ENCODE measurements around the gene BPIFB3.
"Not testable (repeated sequence)": the region's sequence is repeated elsewhere in the genome, so short reads cannot be mapped to it uniquely, and the experiment has no call there.

BPIFB3 gene

DNA sequence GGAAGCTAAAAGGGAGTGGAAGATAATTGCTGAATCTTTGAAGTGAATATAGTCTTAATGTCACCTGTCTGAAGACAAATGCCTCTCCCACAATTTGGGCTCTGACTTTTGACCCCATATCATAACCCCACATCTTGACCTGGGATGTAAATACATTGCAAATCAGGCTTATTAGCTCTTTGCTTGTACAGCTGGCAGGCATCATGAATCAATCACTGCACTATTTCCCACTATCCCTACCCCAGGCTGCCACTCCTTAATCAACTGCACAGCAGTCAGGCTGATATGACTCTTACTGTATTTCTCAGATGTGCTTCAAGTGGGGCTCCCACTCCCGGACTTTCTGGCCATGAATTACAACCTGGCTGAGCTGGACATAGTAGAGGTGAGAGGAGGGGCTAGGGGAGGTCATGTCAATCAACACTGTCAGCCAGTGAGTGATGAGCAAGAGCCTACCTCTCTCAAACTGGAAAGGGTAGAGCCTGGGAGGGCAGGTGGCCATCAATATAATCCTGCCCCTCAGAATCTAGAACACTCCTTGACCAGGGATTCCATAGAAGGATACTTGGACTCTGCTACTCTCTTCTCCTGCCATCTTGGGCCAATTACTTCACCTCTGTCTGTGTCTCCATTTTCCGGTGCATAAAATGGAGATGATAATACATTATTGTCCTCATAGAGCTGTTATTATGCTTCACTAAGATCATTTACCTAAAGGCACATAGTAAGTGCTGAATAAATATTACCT is 10.5 kb upstream of the BPIFB3 start:
- DNase-seq (ENCODE audit: low read depth in 2 of 2), result no peak
- TF ChIP-seq, protein P1, sequence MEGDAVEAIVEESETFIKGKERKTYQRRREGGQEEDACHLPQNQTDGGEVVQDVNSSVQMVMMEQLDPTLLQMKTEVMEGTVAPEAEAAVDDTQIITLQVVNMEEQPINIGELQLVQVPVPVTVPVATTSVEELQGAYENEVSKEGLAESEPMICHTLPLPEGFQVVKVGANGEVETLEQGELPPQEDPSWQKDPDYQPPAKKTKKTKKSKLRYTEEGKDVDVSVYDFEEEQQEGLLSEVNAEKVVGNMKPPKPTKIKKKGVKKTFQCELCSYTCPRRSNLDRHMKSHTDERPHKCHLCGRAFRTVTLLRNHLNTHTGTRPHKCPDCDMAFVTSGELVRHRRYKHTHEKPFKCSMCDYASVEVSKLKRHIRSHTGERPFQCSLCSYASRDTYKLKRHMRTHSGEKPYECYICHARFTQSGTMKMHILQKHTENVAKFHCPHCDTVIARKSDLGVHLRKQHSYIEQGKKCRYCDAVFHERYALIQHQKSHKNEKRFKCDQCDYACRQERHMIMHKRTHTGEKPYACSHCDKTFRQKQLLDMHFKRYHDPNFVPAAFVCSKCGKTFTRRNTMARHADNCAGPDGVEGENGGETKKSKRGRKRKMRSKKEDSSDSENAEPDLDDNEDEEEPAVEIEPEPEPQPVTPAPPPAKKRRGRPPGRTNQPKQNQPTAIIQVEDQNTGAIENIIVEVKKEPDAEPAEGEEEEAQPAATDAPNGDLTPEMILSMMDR (IDR thresholded peaks at IDR 0.05; ENCODE audit: low read depth, low read length), result no peak
- no peak overlapping the region for H3K4me3 ChIP-seq (replicated peaks in 1 of 2; ENCODE audit: low read depth in 2 of 2, low read length in 2 of 2)

DNA sequence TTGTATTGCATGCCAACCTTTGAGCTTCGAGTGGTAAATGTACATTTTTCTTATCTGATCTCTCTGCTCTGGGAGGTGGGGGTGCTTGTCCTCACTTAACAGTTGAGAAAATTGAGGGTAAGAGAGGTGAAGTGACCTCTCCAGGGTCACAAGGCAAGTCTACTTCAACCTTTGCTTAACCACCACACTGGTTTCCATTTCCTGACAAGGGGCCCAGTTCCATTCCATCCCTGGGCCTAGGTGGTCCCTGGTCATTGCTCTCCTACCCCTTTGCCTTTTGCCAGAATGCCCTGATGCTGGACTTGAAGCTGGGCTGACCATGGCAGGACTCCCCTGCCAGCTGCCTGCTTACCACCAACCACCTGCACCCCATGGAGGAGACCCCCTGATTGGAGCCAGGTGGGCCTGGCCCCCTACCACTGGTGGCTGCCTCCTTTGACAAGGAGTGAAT is 9.9 kb upstream of the BPIFB3 start:
- H3K4me3 ChIP-seq (replicated peaks in 1 of 2; ENCODE audit: low read depth in 2 of 2, low read length in 2 of 2), result no peak overlapping the region
- DNase-seq (ENCODE audit: low read depth in 2 of 2), result no peak
- TF ChIP-seq, protein P1 (IDR thresholded peaks at IDR 0.05; ENCODE audit: low read depth, low read length), result no peak

DNA sequence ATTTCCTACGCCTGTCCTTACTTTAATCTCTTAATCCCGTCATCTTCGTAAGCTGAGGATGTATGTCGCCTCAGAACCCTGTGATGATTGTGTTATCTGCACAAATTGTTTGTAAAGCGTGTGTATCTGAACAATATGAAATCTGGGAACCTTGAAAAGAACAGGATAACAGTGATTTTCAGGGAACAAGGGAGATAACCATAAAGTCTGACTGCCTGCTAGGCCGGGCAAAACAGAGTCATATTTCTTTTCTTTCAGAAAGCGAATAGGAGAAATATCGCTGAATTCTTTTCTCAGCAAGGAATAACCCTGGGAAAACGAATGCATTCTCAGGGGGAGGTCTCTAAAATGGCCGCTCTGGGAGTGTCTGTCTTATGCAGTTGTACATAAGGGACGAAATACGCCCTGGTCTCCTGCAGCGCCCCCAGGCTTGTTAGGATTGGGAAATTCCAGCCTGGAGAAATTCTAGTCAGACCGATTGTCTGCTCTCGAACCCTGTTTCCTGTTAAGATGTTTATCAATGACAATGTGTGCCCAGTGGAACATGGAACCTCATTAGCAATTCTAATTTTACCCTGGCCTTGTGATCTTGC is 8.5 kb upstream of the BPIFB3 start:
- not testable (repeated sequence) for H3K4me3 ChIP-seq (replicated peaks in 1 of 2; ENCODE audit: low read depth in 2 of 2, low read length in 2 of 2)
- peak in 1 of 2 donors; percentile 1 for DNase-seq (ENCODE audit: low read depth in 2 of 2)

DNA sequence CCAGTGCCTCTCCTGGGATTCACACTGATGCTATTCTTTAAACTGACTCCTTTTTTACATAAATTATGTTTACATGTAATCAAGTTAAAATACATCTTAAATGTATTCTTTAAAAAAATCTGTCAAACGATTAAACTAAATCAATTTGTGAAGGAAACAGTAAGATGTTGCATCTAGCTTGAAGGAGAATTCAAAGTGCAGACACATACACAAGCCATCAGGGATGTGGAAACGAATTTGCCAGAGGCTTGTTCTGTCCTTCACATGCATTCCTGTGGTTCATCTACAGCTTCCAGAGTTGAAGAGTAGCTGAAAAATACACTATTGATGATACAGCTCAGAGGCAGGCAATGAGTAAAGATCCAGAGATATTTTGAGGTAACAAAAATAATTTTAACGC is 7.3 kb upstream of the BPIFB3 start:
- TF ChIP-seq, protein P1 (IDR thresholded peaks at IDR 0.05; ENCODE audit: low read depth, low read length), result no peak
- peak in 1 of 2 donors; percentile 2 for DNase-seq (ENCODE audit: low read depth in 2 of 2)
- no peak overlapping the region for H3K4me3 ChIP-seq (replicated peaks in 1 of 2; ENCODE audit: low read depth in 2 of 2, low read length in 2 of 2)

DNA sequence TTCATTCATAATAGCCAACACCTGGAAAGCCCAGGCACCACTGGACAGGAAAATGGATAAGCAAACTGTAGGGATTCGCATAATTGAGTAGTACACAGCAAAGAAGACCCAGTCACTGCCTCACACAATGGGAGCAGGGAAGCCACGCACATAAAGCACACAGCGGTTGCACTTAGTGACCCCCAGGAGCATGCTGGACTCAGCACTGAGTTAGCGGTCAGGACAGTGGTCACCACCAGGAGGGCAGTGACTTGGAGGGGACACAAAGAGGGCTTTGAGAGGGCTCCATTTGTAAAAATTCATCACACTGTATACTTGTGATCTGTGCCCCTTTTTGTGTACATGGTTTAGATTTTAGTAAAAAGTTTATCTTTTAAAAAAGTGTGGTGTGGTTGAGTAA is 2.4 kb upstream of the BPIFB3 start:
- TF ChIP-seq, protein P1 (IDR thresholded peaks at IDR 0.05; ENCODE audit: low read depth, low read length), result no peak
- DNase-seq (ENCODE audit: low read depth in 2 of 2), result no peak
- no peak overlapping the region for H3K4me3 ChIP-seq (replicated peaks in 1 of 2; ENCODE audit: low read depth in 2 of 2, low read length in 2 of 2)

DNA sequence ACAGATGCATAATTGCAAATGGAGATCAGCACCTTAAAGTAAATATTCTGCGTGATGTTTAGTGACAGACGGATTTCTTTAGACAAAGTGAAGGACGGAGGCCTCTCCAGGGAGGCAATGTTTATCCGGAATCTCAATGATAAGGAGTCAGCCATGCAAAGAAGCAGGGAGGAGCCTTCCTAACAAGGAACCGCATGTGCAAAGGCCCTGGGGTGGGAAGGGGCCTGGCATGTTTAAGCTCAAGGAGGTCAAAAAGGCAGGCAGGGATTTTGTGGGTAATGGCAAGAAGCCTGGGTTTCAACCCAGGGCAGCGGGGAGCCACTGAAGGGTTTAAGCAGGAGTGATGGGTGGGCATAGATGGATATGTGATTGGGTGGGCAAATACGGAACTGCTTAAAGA is 678 bp downstream of the BPIFB3 start:
- H3K4me3 ChIP-seq (replicated peaks in 1 of 2; ENCODE audit: low read depth in 2 of 2, low read length in 2 of 2), result no peak overlapping the region
- TF ChIP-seq, protein P1 (IDR thresholded peaks at IDR 0.05; ENCODE audit: low read depth, low read length), result no peak
- DNase-seq (ENCODE audit: low read depth in 2 of 2), result no peak

DNA sequence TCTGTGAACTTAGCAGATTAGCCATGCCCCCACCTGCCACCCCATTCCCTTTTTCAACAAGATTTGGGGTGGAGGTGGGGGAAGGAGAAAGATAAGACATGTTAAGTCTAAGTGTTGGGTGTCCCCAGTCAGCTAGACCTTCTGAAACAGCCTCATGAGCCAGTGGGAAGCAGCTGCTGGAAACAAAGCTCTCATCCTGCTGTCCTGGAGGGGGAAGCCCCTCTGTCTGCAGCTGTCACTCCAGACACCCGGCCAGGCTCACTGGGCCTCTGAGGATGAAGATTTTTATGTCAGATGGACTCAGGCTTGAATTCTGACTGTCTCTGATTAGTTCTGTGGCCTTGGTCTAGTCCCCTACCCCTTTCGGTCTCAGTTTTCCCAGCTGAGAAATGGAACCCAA is 1.1 kb downstream of the BPIFB3 start:
- DNase-seq (ENCODE audit: low read depth in 2 of 2), result no peak
- no peak overlapping the region for H3K4me3 ChIP-seq (replicated peaks in 1 of 2; ENCODE audit: low read depth in 2 of 2, low read length in 2 of 2)
- TF ChIP-seq, protein P1 (IDR thresholded peaks at IDR 0.05; ENCODE audit: low read depth, low read length), result no peak

Data from cardiac fibroblast (primary cell).